ENCODE data around the gene UPK1A.

DNA sequence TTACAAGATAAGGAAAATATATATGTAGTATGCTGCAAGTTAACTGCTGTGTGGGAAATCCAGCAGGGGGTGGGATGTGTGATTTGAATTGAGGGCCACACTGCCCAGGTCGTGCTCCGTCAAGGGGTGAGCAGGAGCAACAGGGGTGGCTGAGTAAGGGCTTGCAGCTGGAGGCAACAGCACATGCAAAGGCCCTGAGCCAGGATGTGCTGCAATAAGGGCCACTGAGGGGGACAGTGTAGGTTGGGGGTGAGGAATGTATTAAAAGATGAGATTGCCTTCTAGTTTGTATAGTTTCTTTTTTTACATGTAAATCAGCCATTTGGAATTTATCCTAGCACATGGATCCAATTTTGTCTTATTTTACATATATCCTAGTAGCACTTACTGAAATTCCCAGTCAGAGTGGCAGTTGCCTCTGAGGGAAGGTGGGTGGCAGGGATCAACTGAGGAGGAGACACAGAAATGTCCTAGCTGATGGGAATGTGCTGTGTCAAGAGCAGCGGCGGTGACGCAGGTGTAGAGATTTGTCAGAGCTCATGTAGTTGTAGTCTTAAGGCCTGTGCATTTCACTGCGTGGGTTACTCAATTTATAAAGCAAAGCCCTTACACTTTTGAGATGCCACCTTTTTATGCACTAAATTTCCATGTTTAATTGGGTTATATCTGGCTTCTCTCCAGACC, 42.8 kb upstream of the UPK1A start:
- TF ChIP-seq CEBPB (IDR thresholded peaks at IDR 0.05) (no peak), YY1 (IDR thresholded peaks at IDR 0.05; ENCODE audit: low read depth) (no peak), CREB1 (IDR thresholded peaks at IDR 0.05; ENCODE audit: low read depth) (no peak), RAD21 (IDR thresholded peaks at IDR 0.05; ENCODE audit: low read depth) (no peak)
- TF ChIP-seq, protein P1, sequence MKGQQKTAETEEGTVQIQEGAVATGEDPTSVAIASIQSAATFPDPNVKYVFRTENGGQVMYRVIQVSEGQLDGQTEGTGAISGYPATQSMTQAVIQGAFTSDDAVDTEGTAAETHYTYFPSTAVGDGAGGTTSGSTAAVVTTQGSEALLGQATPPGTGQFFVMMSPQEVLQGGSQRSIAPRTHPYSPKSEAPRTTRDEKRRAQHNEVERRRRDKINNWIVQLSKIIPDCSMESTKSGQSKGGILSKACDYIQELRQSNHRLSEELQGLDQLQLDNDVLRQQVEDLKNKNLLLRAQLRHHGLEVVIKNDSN (IDR thresholded peaks at IDR 0.05), result no peak
- TF ChIP-seq, protein P2, sequence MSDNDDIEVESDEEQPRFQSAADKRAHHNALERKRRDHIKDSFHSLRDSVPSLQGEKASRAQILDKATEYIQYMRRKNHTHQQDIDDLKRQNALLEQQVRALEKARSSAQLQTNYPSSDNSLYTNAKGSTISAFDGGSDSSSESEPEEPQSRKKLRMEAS (IDR thresholded peaks at IDR 0.05), result no peak

Measured in Ishikawa (cell line).